Kidney tubule cell (primary cell): ENCODE measurements around the gene PBXIP1.

Experiments
- DNase-seq: peaks from one replicate; pipeline ENCODE4 v3.0.0-alpha.2; 2018; ENCODE audit warnings: low spot score

Gene PBXIP1

DNA sequence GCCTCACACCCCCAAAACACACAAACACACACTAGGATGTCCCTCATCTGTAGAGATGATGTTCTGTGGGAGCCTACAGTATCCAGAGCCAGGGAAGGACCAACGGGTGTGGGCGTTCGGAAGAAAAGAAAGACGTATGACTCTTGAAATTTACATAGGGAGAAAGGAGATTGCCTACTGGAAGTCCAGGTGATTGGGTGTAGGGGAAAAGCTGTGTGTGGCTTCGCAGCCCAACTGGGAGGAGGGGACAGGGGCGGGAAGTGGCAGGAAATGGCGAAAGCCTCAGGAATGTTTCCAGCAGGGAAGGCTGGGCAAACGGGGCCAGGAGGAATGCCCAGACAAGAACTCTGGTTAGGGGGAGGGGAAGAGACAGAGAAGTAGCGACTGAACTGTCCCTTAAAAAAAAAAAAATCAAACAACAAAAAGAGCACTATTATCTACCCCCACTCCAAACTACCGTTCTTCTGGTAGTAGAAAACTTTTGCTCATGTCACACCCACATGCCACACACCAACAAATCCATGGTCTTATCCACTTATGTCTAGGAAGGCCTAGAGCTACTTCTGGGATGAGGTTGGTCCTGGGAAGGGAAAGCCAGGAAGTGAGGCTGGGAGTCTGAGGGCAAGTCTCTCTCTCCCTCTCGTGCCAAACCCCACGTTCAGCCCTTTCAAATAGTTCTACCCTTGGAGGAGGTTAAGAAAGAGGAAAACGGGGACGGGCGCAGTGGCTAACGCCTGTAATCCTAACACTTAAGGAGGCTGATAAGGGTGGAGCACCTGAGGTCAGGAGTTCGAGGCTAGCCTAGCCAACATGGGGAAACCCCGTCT lies 16.8 kb upstream of the PBXIP1 start:
- peak; percentile 98 for DNase-seq

DNA sequence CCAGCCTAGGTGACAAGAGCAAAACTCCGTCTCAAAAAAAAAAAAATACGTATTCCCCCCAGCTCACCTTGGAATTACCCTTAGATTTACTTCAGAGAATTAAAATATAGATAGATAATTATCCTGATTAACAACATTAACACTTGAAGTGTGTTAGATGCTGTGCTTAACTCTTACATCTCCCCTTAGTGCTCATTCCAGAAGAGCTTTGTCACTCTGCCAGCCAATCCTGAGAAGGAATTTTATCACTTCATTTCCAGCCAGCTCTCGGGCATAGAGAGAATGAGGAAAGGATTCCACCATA lies 16.3 kb upstream of the PBXIP1 start:
- DNase-seq: no peak

DNA sequence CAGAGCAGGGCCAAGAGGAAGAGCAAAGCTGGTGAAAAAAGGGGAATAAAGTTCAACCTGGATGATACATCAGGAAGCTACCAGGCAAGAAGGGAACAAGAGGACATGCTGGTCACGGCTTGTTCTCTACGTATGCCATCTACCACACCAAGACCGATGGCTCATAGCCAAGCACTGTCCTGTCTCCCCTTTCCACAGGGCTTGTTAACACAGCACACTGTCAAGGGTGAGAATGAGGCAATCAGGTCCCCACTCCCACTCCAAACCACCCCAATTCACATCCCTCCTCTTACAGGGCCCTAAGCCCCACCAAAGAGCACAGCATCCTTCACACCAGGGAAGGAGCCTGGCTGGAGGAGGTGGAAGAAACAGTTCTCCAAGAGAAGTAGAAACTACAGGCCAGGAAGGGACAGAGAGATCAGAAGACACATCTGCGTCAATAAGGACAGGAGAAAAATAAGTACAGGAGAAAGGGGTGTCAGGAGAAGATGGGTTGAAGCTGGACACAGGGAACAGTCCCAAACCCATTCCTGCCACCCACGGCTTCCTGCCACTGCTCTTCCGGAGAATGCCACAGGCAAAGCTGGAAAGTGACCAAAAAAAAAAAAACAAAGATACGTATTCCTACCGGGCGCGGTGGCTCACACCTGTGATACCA lies 15.6 kb upstream of the PBXIP1 start:
- DNase-seq: no peak

DNA sequence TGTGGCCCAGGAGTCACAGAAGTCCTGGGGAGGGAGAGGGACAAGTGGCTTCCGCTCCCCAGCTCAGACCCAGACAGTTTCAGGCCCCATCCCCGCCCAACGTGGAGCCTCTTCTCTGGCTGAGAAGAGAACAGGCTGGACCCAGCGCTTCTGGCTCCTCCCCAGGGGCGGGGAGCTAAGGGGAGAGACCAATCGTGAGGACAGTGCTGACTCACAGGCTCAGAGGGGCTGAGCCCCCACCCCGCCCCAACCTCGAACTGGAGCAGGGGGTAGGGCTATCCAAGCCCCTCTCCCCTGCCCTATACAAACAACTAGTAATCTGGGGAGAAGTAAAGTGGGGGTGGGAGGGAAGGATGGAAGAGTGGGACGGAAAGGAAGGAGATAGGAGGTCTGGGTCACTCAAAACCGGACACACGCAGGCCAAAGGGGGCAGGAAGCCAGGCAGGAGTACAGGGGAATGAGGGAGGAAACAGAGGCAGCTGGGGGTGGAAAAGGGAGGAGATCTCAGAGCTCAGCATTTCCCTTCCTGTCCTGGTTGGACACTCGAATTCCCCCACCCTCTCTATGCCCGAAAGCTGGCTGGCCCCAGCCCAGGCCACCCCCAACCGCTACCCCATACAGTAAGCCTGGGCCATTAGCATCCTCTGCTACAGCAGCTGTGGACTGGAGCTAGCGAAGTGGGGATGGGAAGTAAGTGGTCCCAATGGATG lies 14.9 kb upstream of the PBXIP1 start, which contains the start of gene SHC1:
Gene SHC1, minus strand, starts transcription at position 117 of the 710 bp plus-strand sequence. CDS start 221 bp downstream, outside the sequence.
- DNase-seq: peak; percentile 88

DNA sequence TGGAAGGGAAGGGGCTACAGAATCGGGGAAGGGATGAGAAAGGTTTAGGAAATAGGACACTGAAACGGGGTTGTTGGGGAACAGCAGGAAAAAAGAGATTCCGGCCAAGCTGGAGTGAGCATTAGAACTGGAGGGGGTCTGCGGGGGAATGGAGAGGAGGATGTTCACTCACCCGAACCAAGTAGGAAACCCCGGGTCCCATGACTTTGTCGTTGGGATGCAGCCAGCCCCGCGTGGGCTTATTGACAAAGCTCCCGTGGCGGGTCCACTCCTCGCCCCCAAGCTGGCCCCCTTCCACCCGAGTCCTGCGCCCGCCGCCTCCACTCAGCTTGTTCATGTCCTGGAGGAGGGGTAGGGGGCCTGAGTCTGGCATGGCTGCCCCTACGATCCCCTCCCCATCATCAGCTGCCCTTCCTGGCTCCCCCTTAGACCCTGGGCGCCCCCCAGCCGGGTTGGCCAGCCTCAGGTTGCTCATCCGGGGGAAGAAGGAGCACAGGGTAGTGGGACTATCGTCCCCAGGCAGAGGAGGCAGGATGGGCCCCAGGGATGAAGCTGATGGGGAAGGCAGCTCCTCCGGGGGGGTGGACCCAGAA lies 14.1 kb upstream of the PBXIP1 start:
- DNase-seq: no peak

DNA sequence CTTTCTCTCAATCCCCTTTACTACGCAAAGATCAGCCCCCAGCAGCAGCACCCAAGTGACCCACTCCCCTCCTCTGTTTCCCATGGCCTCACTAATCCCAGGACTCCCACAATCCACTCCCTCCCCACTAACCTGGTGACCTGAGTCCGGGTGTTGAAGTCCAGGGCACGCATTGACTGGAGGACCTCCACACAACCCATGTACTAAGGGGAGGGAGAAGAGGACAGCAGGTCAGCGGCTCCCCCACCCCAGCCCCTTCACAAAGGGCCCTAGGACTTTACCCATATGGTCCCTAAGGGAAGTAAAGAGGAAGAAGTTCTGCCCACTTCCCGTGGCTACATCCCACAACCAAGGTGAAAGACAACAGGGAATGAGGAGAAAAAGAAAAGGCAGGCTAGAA lies 13.3 kb upstream of the PBXIP1 start:
- DNase-seq: no peak

DNA sequence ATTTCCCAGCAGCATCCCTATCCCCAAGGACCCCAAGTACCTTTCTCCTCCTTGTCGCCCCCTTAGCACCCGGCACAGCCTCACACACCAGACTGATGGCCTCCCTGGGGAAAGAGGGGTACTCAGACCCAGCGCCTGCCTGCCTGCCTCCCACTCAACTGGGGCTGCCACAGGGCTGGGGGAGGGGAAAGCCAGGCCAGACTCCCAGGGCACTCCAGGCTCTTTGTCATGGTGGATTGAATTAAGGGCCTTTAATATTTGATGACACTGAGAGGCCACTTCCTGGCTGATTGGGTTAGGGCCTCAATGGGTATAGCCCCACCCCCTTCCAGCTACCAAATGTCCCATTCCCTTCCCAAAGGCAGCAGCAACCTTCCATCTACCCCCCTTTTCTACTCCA lies 12.8 kb upstream of the PBXIP1 start:
- no peak for DNase-seq

DNA sequence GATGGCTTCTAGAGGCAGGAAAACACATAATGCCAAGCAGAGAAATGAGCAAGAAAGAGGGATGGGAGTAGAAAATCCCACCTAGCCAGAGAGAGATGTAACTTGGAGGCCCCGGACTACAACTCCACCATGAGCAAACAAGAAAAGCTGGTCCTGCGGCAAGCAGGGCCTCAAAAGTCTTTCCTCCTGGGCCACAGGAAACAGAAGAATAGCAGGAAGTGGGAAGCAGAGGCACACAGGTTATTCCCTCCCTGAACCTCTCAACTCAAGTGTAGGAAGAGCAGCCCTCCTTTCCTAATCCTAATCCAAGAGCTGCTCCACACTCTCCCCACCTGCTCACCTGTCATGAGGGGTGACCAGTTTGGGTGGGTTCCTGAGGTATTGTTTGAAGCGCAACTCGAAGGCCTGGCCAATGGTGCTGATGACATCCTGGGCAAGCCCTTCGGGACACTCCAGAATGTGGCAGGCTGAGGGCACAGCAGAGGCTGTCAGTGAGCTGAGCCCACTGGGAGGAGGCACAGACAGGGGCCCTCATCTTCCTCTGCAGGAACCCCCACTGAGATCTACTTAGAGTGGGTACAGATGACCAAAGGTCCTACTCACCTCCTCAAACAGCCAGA lies 11.5 kb upstream of the PBXIP1 start:
- DNase-seq: no peak

DNA sequence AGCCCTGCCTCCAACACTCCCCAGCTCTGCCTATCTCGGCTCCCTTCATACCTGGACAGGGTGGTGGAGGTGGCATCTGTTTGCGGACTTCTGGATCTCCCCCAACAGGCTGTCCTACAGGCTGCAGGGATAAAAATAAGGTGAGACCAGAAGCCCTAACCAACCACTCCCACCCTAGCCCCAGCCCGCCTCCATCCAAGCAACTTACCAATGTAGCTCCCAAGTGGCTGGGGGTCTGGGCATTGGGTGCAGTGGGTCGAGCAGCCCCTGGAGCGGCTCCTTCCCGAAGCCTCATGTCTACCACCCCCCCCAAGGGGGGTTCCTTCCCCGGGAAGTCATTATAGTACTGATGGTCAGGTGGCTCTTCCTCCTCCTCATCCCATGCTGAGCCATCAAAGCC lies 10.2 kb upstream of the PBXIP1 start:
- no peak for DNase-seq

DNA sequence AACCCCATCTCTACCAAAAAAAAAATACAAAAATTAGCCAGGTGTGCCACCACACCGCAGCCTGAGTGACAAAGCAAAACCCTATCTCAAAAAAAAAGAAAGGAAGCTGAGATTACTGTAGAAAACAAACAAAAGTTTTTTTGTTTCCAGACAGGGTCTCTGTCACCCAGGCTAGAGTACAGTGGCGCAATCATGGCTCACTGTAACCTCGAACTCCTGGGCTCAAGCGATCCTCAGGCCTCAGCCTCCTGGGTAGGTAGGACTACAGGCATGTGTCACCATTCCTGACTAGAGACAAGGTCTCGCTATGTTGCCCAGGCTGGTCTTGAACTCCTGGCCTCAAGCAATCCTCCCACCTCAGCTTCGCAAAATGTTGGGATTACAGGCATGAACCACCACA lies 8.5 kb upstream of the PBXIP1 start:
- DNase-seq: no peak

DNA sequence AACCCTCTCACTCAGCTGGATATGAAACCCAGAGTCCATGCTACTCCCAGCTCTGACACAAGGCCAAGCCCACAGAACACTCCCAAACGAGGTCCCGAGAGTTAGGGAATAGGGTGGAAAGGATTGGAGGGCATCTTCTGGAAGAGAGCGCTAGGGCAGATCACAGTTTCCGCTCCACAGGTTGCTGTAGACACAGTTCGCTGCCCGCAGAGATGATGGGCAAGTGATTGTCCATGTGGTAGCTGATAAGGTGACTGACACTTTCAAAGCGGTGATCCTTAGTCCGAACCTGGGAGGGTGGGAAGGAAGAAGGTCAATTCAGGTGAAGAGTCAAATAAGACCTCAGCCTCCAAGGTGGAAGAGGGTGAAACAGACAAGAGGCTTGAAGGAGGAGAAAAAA lies 7.7 kb upstream of the PBXIP1 start:
- no peak for DNase-seq

DNA sequence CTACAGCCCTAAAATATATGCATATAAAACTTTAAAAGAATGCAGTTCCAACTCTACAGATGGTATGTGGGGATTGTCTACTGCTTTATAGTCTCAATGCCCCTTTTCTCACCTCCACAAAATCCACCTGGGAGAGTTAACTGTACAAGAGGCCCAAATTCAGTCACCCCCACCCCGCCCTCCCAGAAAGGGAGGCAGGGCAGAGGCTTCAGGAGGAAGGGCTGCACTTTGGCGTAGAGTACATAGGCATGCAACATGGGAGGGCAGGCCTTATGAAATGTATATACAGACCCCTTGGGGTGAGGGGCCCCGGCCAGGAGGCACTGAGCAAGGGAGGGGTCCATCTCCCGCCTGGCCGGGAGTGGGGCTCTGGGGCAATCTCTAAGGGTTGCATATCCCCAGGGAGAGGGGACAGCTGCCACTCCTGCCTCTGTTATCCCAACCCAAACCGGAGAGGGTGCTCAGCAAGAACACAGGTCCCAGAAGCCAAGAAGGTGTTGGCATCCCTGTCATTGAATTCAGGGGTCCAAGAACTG lies 7.0 kb upstream of the PBXIP1 start:
- no peak for DNase-seq

DNA sequence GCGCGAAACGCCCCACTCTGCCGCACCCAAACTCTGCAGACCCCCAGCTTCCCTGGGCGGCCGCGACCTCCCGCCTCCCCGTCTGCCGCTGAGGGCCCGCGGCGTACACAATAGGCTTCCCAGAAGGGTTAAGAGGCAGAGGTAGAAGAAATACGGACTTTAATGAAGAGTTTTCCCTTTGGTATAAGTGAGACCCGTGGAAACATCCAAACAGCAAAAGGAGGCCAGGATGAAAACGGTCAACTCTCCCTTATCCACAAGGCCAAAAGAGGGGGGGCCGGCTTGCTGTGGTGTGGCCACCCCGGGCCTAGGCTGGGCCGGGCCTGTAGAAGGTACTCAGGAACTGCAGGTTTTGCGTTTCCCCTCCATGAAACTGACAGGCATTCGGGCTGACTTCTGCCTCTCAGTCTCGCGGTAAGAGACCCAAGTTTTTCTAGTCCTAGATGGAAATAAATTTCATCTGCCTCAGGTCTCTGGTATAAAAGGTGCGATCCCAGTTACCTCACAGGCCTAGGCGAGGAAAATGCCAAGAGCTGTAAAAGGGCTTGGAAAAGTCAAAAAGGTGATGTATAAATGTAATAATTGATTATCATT lies 6.4 kb upstream of the PBXIP1 start:
- DNase-seq: peak; percentile 37

DNA sequence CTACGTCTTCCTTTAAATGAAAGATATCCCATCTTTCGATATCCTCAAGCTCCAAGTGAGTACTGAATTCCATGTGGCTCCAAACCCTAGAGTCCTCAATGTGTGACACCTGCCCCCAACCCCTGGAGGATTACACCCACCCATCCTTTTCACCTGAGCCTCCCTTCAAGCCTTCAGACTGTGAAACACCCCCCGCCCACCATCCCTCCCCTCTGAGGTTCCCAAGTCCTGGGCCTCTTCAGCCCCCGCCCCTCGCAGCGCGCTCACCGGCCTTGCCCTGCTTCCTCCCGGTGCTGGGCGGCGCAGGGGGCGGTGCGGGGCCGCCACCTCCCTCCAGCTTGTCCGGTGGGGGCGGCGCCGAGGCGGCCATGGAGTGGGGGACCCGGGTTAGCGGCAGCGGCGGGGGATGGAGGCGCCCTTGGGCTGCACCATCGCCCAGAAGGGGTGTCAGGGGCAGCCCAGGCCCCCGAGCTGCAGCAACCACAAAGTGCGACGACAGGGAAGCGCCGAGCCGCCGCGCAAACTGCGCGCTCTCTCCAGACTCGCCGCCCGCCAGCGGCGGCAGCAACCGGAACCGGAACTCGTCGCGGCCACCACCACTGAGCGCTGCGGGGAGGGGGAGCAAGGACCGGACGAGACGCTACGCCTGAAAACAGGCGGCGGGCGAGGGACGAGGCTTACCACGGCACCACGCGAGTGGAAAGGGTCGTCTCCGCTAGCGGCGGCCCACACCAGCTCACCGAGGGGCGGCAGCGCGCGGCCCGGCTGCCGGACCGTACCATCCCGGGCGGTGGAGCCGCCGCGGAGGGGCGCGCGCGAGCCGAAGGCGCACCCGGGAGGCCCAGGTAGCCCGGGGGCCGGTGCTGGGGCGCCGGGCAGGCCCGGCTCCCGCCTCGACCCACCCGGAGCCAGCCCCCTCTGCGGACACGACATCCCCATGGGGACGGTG lies 5.6 kb upstream of the PBXIP1 start, which contains the start of gene PYGO2:
Gene PYGO2, minus strand, starts transcription at position 576 of the 949 bp plus-strand sequence. Its CDS starts 206 bp downstream, at position 370.
- peak; percentile 79 for DNase-seq

DNA sequence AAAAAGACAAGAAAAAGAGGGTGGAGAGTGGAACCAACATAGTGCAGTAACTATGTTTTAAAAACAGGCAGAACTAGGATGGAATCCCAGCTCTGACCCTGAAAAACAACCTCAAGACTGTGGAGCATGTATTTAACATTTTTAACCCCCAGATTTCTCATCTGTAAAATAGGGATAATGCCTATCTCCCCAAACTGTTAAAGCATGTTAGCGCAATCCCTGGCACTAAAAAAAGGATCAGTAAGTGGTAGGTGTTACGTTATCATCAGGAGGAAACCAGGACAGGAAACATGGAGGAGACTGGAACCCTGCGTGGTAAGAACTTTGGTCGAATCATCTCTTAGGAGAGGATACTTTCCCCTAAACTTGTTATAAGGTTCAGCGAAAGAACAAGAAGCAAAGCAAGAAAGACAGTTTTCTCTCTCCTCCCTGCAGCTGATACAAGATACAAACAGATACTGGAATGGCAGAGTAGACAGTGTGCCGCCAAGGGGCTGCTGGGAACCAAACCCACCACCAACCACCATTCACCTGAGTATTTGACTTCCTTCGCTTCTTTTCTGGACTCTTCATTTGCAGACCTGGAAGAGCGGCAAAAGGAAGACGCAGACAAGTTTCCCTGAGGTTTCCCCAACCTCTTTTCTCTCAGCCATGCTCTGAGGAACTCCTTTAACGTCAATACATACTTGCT lies 4.7 kb upstream of the PBXIP1 start:
- no peak for DNase-seq

DNA sequence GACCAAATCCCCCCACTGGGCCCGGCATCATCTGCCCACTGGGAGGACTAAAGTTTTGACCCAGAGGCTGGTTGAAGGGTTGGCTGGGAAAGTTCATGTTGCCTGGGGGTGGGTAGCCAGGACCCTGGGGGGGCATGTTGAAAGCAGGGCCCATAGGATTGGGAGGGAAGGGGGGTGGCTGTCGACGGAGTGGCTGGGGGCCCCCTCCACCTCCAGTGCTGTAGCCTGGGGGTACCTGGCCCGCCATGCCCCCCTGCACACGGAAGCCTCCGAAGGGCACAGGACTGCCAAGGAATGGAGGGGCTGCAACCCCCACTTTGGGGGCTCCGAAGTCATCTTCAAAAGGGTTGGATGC lies 3.5 kb upstream of the PBXIP1 start:
- DNase-seq: no peak

DNA sequence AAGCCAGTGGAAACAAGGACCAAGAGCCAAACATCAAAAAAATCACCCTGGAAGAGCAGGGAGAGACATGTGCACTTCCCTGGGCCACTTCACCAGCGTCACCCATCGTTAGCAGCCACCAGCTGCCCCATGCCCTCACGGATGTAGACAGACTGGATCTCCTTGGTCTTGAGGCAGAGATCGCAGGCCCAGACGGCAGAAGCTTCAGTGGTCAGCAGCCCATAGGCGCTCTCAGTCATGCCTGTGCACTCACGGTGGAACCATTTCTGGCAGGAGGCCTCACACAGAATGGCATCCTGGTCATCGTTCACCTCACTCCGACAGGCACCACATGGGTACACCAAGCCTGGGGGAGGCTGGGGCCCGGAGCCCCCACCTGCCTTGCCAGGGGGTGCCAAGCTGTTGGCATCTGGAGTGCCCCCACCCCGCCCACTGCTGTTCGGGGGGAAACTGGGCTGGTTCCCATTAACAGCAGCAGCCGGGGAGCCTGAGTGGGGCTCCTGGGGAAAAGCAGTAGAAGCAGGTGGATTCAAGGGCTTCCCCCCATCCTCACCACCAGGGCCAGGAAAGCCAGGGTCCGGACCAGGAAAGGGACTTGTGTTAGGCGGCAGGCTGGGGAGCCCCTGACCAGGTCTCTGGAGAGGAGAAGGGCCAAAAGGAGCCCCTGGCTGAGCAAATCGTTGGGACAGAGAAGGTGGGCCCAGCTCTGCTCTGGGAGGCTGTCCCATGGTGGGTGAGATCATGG lies 3.0 kb upstream of the PBXIP1 start:
- no peak for DNase-seq

DNA sequence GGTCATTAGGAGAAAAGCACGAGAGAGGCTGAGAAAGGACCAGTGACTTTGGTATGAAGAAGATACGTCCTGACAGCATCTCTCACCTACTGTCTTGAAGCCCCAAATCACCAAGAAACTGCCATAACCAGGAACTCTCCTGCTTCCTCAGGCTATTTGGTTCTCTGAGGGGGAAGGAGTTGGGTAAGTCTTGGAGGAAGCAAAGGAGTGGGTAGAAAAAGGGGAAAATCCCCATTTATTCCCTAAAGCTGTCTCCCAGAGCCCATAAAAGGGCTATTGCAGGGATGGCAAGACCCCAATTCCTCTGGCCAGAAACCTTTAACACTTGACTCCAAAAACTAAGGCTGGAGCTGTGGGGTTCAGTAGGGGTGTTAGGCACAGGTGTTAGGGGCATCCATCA lies 2.1 kb upstream of the PBXIP1 start:
- DNase-seq: no peak

DNA sequence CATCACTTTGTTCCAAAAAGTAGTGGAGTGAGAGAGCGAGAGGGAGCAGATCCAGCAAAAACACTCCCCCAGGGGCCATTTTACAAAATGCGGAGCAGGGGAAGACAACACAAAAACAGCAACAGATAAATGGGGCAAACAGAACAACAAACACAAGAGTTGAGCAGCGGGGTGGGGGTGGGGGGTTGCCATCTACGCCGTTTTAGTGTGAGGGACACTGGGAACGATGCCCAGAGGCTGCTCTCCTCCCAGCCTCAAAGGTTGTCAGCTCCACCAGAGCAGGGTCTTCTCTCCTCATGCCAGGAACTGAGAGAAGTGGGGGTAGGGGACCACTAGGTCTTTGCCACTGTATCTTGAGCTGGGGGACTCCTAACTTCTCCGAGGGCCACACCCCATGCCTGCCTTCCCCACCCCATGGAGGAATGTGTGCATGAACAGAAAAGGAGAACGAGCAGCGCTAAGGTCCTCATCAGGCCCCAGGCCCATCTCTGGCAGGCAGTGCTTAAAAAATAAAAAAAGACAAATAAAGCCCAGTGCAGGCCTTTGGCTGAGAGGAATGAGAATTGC lies 1.3 kb upstream of the PBXIP1 start:
- DNase-seq: no peak
